Adipocyte (in vitro differentiated cells): Measurements from ENCODE around the gene SCD5.

Experiments used
- DNase-seq: peaks from one replicate; pipeline ENCODE4 v3.0.0-alpha.2; 2015; ENCODE audit warnings: low read depth
- H3K27me3 ChIP-seq: replicated peaks from 2 replicates; pipeline ENCODE4 v1.7.0; 2013; ENCODE audit warnings: mild to moderate bottlenecking, low read length, moderate library complexity; ENCODE audit not compliant: control insufficient read depth, insufficient read depth
- H3K36me3 ChIP-seq: 2 replicates; pipeline ENCODE4 v1.7.0; 2013; ENCODE audit warnings: low read length, mild to moderate bottlenecking, moderate library complexity; ENCODE audit not compliant: control insufficient read depth, insufficient read depth, severe bottlenecking
- H3K4me1 ChIP-seq: 2 replicates; pipeline ENCODE4 v1.7.0; 2013; ENCODE audit warnings: mild to moderate bottlenecking, low read length, moderate library complexity; ENCODE audit not compliant: control insufficient read depth, insufficient read depth
- H3K4me3 ChIP-seq: 2 replicates; pipeline ENCODE4 v1.7.0; 2013; ENCODE audit warnings: mild to moderate bottlenecking, low read length, moderate library complexity
- H3K9ac ChIP-seq: 2 replicates; pipeline ENCODE4 v1.7.0; 2013; ENCODE audit warnings: mild to moderate bottlenecking, low read length, moderate library complexity
- H3K9me3 ChIP-seq: 2 replicates; pipeline ENCODE4 v1.7.0; 2013; ENCODE audit warnings: mild to moderate bottlenecking, low read length, moderate library complexity; ENCODE audit not compliant: control insufficient read depth

Gene SCD5

DNA sequence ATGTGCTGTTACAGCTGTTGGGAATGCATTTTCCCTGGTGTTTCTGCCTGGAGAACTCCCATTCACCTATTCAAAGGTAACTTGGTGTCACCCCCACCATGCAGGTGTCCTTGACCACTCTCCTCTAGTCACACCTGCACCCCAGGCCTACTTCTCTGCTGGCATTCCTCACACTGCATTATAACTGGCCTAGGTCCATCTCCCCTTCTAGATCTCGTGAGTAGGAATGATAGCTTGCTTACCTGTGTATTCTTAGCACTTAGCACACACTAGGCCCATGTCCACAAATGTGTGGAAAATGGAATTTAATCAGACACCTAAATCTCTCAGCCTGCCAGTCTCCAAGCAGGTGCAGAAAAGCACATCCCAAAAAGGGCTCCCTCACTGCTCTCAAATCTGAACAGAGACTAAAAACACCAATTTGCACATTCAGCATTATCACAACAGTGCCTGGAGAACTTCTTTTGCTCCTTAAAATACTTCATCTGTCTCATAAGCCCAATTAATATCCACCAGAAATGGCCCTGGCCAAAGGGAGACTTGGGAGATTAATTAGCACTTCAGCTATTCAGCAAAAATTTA lies 18.3 kb downstream of the SCD5 start:
- H3K9ac ChIP-seq = no peak overlapping the region
- no peaks in the 10 kb centered on the region for H3K27me3 ChIP-seq
- no peaks in the 10 kb centered on the region for H3K9me3 ChIP-seq
- no peak overlapping the region for H3K4me3 ChIP-seq
- no peaks in the 10 kb centered on the region for H3K36me3 ChIP-seq
- peaks cover 24% of the 10 kb centered on the region for H3K4me1 ChIP-seq
- DNase-seq = no peak

DNA sequence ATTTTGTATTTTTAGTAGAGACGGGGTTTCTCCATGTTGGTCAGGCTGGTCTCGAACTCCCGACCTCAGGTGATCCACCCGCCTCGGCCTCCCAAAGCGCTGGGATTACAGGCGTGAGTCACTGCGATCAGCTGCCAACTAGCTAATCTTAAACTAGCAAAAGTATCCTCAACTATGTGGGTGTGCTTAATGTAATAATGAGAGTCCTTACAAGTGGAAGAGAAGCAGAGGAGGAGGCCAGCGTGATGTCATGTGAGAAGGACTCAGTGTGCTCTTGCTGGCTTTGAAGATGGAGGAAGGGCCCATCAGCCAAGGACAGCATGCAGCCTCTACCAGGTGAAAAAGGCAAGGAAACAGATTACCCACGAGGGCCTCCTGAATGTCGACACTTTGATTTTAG lies 19.6 kb downstream of the SCD5 start:
- Histone ChIP-seq H3K27me3 (no peaks in the 10 kb centered on the region), H3K4me3 (no peak overlapping the region), H3K36me3 (no peaks in the 10 kb centered on the region), H3K4me1 (peaks cover 25% of the 10 kb centered on the region), H3K9me3 (no peaks in the 10 kb centered on the region), H3K9ac (no peak overlapping the region)
- DNase-seq = no peak

DNA sequence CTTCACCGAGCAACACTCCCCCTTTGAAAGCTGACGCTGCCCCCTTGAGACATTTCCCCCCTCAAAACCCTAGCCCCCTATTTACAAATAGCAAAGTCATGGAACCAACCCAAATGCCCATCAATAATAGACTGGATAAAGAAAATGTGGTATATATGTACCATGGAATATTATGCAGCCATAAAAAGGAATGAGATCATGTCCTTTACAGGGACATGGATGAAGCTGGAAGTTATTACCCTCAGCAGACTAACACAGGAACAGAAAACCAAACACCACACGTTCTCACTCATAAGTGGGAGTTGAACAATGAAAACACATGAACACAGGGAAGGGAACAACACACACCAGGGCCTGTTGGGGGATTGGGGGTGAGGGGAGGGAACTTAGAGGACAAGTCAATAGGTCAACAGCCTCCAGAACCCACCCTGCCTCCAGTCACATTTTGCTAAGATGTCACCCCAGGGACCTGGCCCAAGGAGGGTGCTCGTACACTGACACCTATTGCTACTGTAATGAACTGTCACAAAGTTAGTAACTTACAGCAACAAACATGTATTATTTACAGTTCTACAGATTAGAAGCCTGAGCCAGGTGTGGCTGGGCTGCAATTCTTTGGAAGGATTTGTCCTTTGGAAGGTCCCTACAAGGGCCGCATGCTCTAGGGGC lies 20.6 kb downstream of the SCD5 start:
- no peaks in the 10 kb centered on the region for H3K27me3 ChIP-seq
- DNase-seq = no peak
- no peak overlapping the region for H3K9ac ChIP-seq
- H3K9me3 ChIP-seq = no peaks in the 10 kb centered on the region
- H3K36me3 ChIP-seq = no peaks in the 10 kb centered on the region
- H3K4me1 ChIP-seq = peaks cover 26% of the 10 kb centered on the region
- no peak overlapping the region for H3K4me3 ChIP-seq

DNA sequence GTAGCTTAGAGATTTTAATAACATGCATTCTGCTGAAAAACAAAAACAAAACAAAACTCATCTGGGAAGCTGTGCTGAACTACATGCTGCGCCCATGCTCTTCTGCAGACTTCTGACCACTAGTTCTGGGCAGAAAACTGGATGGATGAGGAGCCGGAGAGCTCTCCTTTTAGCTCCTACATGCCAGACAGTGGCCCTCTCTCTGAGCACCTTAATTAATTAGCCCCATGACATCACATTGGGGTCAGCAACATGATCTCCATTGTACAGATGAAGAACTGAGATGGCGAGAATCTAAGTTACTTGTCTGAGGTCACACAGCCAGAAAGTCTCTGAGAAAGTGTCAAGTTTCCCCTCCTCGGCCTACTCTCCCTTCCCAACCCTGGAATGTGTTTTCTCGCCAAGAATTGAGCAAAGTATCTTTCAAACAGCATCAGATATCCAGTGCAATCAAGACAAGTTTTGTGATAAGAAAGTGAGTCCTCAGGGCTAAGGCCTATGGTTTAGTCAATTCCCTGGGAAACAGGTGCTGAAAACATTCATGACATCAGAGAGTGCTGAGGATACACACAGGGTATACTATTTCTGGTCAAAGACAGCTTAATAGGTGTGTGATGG lies 21.6 kb downstream of the SCD5 start:
- H3K9me3 ChIP-seq = no peaks in the 10 kb centered on the region
- no peak overlapping the region for H3K9ac ChIP-seq
- H3K4me3 ChIP-seq = no peak overlapping the region
- H3K4me1 ChIP-seq = peaks cover 26% of the 10 kb centered on the region
- H3K27me3 ChIP-seq = no peaks in the 10 kb centered on the region
- no peaks in the 10 kb centered on the region for H3K36me3 ChIP-seq
- DNase-seq = peak; percentile 80

DNA sequence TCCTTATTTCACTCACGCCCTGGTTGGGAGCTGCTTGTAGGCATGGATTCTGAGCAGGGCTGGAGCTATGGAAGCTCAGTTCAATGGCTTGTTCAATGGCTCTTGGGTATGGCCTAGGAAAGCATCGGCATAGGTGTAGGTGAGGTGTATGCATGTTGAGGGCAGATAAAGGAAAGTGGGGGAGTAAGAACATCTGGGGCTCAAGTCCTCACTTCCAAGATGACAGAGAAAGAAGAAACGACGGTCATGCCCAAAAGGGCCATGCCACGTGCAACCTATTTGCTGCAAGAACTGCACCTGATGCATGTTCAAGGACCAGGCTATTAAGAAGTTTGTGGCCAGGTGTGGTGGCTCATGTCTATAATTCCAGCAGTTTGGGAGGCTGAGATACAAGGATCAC lies 23.4 kb downstream of the SCD5 start:
- H3K36me3 ChIP-seq = no peaks in the 10 kb centered on the region
- no peak overlapping the region for H3K9ac ChIP-seq
- H3K27me3 ChIP-seq = no peaks in the 10 kb centered on the region
- DNase-seq = no peak
- H3K9me3 ChIP-seq = no peaks in the 10 kb centered on the region
- H3K4me1 ChIP-seq = peaks cover 22% of the 10 kb centered on the region
- H3K4me3 ChIP-seq = no peak overlapping the region

DNA sequence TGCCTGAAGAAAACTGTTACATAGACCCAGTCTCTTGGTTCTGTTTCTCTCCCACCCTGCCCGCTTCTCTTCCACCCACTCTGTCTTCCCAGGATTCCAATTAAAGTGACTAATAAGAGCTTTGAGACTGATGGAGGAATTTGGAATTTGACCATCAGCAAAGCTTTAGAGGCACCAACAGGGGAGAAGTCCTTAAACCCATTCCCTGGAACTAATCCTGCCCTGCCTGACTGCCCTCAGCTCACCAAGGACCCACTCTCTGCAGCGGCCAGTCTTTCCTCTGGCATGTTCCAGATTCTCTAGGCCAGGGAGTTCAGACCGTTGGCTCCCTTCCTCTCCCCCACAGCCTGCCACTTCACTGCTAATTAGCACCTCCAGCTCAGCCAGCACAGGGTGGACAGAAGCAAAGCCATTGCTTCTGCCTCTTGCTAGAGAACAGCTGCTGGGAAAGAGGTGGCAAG lies 23.9 kb downstream of the SCD5 start:
- Histone ChIP-seq H3K27me3 (no peaks in the 10 kb centered on the region), H3K4me3 (no peak overlapping the region), H3K36me3 (no peaks in the 10 kb centered on the region), H3K4me1 (peaks cover 22% of the 10 kb centered on the region), H3K9me3 (no peaks in the 10 kb centered on the region), H3K9ac (peak overlapping the region; percentile 31)
- DNase-seq = peak; percentile 46

DNA sequence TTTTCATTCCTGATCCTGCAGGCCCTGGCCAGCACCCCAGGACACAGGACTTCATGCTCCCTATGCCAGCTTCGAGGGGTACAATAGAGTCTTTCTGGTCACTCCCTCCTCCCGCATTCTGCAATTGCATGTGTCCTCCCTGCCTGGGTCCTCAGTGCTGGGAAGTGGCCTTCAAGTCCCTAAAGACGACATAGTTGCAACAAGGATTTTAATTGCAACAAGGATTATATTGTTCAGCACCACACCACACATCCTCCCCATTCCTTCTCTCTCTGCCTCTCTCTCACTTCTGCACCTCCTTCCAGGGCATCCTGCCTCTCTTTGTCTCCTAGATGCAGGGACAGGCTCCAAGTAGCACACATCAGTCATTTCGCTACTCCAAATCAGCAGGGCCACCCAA lies 25.5 kb downstream of the SCD5 start:
- Histone ChIP-seq H3K9me3 (no peaks in the 10 kb centered on the region), H3K9ac (no peak overlapping the region), H3K36me3 (no peaks in the 10 kb centered on the region), H3K4me3 (no peak overlapping the region), H3K4me1 (peaks cover 22% of the 10 kb centered on the region), H3K27me3 (no peaks in the 10 kb centered on the region)
- DNase-seq = no peak

DNA sequence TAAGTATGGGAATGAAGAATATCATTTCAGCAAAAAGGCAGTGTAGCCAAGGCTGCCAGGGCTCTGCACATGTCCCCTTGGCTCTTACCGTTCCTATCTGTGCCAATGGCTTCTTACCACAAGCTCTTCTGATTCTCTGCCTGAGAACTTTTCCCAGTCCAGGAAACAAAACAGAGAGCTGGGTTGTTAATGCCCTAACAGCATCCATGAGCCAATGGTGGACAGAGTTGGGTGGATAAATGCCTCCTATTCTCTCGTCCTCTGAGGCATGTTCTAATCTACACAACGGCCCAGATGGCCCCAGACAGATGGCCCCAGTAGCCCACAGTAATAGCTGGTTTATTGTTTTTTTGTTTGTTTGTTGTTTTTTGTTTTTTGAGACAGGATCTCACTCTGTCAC lies 28.0 kb downstream of the SCD5 start:
- Histone ChIP-seq H3K36me3 (no peaks in the 10 kb centered on the region), H3K4me1 (peaks cover 13% of the 10 kb centered on the region), H3K9me3 (peaks cover 6% of the 10 kb centered on the region), H3K4me3 (no peak overlapping the region), H3K9ac (no peak overlapping the region), H3K27me3 (no peaks in the 10 kb centered on the region)
- DNase-seq = no peak

DNA sequence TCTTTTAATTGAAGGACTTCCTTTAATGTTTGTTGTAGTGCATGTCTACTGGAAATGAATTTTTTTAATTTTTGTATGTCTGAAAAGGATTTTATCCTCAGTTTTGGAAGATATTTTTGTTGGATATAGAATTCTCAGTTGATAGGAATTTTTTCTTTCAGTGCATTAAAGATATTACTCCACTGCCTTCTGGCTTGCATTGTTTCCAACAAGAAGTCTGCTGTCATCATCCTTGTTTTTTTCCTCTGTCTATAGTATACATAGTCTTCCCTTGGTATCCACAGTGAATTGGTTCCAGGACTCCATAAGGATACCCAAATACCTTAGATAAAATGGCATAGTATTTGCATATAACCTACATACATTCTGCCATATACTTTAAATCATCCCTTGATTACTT lies 33.5 kb downstream of the SCD5 start:
- no peak overlapping the region for H3K9ac ChIP-seq
- H3K27me3 ChIP-seq = no peaks in the 10 kb centered on the region
- peaks cover 17% of the 10 kb centered on the region for H3K9me3 ChIP-seq
- H3K36me3 ChIP-seq = no peaks in the 10 kb centered on the region
- no peaks in the 10 kb centered on the region for H3K4me1 ChIP-seq
- DNase-seq = no peak
- no peak overlapping the region for H3K4me3 ChIP-seq

DNA sequence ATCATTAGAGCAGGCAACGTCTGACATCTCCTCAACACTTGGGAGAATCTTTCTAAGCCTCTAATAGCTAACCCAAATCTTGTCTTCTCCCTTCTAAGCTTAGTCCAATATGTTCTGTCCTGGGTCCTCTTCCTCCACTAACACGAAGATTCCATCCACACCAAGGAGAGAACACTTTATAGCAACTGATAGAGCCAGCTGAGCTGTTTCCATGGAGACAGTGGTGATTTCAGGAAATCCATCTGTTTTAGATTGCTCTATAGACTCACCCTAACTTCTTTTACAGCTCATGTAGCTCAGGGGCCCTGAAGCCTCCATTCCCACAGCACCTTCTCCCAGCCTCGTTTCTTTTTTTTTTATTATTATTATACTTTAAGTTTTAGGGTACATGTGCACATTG lies 37.4 kb downstream of the SCD5 start:
- no peak overlapping the region for H3K4me3 ChIP-seq
- no peaks in the 10 kb centered on the region for H3K36me3 ChIP-seq

DNA sequence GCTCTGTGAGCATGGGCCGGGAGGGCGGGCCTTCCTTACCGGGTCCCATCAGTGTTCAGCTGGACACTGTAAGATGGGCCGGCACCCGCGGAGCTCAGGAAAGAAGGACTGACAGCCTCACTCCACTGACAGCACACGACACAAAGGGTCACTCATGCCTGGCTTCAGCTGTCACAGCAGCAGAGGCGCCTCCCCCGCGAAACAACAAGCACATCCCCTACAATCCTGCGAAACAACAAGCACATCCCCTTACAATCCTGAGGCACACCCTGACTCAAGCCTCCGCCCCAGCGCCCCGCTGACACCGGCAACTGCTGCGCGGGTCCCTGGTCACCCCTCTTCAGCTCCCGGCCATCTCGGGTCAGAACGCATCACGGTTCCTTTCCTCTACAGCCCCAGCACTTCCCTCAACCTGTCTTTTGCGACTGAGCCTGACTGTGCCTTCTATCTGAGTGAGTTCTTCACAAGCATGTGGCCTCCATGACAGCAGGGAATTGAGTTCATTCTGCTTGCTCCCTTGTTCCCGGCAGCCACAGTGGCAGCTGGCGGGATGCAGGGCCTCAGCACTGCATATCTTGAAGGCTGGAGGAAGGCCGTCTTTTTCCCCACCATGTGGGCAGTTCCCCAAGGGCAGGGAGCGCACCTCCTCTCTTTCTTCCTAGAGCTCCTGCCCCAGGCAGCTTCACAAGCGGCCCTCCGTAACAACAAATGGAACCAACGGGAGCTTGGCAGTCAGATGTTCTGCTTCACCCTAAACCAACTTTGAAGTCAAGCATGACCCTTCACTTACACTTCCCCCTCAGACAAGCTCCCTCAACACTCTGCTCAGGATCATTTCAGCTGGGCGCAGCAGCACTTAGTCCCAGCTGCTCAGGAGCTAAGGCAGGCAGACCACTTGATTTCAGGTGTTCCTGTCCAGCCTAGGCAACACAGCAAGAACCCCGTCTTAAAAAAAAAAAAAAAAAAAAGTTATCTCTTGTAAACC lies 39.6 kb downstream of the SCD5 start:
- Histone ChIP-seq H3K4me3 (no peak overlapping the region), H3K9ac (no peak overlapping the region), H3K27me3 (no peaks in the 10 kb centered on the region), H3K36me3 (no peaks in the 10 kb centered on the region), H3K4me1 (peaks cover 1% of the 10 kb centered on the region), H3K9me3 (no peaks in the 10 kb centered on the region)
- DNase-seq = no peak

More for the DNA sequence above, 37.4 kb downstream of the SCD5 start:
- H3K9ac ChIP-seq = no peak overlapping the region
- no peaks in the 10 kb centered on the region for H3K27me3 ChIP-seq
- peaks cover 17% of the 10 kb centered on the region for H3K9me3 ChIP-seq
- no peaks in the 10 kb centered on the region for H3K4me1 ChIP-seq
- DNase-seq = peak; percentile 64
